Measurements from ENCODE around the gene MAGEA2.
"Not testable (repeated sequence)": the region's sequence is repeated elsewhere in the genome, so short reads cannot be mapped to it uniquely, and the experiment has no call there.

- not testable (repeated sequence) for TF ChIP-seq ESRRG (CRISPR knock-in tag; IDR thresholded peaks at IDR 0.05); ZFP3 (CRISPR knock-in tag; IDR thresholded peaks at IDR 0.05); BACH2 (CRISPR knock-in tag; IDR thresholded peaks at IDR 0.05; ENCODE audit: borderline replicate concordance); POU6F1 (CRISPR knock-in tag; IDR thresholded peaks at IDR 0.05; ENCODE audit: borderline replicate concordance, low read depth); TOX (CRISPR knock-in tag; IDR thresholded peaks at IDR 0.05; ENCODE audit: borderline replicate concordance); PATZ1 (CRISPR knock-in tag; IDR thresholded peaks at IDR 0.05; ENCODE audit: borderline replicate concordance)
Observed at GRCh38 chrX:152753686-152754650, at the start of gene MAGEA2.

Data from SK-N-SH treated with all-trans-retinoic acid at 6 μM for 48 hours (cell line).